Measurements from ENCODE around the gene SLC6A4.
"Not testable (repeated sequence)": the region's sequence is repeated elsewhere in the genome, so short reads cannot be mapped to it uniquely, and the experiment has no call there.

Gene SLC6A4

DNA sequence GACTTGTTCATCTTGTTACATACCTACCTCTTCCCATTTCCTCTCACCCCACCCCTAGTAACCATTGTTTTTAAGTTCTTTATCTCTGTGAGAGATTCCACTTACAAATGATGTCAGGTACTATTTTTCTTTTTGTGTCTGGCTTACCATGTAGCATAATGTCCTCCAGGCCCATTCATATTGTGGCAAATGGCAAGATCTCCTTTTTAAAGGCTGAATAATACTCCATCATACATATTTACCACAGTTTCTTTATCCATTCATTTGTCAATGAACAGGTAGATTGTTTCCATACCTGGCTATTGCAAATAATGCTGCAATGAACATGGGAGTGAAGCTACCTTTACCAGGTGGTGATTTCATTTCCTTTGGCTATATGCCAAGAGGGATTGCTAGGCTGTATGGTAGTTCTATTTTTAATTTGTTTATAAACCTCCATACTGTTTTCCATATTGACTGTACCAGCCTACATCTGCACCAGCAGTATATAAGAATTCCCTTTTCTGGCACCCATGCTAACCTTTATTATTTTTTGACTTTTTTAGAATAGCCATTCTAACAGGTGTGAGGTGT, 65.0 kb downstream of the SLC6A4 start:
- DNase-seq, result no peak

DNA sequence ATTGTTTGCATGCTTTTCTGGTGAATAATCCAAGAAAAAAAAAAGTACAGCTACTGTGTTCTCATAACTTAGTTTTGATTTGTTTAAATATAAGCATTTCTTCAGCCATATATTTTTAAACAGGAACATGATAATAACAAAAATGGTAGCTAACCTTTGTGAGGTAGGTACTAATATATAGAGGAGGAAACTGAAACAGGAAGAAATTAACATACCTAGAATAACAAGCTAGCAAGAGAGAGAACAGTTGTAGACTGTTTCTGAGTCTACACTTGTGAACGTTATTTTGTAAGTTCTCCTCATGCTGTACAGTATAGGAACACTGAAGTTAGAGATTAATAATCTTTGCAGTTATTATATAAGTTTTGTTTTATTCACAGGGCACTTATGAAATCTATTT, 69.5 kb downstream of the SLC6A4 start:
- no peak for DNase-seq

DNA sequence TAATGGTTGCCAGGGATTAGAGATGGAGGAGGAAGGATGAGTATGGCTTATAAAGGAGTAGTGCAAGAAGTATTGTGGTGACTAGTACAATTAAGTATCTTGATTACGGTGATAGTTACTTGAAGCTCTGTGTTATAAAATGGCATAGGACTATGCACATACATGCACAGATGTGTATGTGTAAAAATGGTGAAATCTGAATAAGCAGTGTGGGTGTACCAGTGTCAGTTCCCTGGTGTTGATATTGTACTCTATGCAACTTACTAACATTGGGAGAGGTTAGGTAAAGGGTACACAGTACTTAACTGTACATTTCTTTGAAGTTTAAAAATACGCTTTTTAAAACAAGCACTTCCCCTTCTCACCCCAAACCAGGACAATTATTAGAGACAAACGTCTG, 70.3 kb downstream of the SLC6A4 start:
- DNase-seq, result no peak

DNA sequence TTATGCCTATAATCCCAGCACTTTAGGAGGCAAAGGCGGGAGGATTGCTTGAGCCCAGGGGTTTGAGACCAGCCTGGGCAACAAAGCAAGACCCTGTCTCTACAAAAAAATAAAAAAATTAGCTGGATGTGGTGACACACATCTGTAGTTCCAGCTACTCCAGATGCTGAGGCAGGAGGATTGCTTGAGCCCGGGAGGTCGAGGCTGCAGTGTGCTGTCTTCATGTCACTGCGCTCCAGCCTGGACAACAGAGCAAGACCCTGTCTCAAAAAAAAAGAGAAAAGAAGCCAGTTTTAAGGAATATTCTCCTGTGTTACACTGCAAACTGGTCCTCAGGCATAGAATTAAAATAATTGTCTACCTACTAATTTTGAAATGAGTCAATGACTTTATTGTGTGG, 71.0 kb downstream of the SLC6A4 start:
- DNase-seq, result no peak

DNA sequence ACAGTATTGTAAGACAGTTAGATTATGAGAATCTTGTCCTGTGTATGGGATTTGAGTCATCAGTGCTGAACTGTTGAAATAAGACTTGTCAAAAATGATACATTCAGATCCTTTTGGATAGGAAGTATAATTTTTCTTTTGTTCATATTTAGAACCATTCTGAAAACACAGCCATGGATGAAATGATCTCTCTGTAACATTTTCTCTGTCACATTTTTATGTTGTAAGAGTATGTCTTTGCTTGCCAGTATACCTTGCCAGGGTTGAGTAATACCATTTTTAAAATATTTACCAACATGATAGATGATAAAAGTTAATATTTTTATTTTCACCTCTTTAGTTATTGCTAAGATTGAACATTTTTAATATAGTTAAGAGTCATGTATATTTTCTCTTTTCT, 73.9 kb downstream of the SLC6A4 start:
- no peak for DNase-seq

DNA sequence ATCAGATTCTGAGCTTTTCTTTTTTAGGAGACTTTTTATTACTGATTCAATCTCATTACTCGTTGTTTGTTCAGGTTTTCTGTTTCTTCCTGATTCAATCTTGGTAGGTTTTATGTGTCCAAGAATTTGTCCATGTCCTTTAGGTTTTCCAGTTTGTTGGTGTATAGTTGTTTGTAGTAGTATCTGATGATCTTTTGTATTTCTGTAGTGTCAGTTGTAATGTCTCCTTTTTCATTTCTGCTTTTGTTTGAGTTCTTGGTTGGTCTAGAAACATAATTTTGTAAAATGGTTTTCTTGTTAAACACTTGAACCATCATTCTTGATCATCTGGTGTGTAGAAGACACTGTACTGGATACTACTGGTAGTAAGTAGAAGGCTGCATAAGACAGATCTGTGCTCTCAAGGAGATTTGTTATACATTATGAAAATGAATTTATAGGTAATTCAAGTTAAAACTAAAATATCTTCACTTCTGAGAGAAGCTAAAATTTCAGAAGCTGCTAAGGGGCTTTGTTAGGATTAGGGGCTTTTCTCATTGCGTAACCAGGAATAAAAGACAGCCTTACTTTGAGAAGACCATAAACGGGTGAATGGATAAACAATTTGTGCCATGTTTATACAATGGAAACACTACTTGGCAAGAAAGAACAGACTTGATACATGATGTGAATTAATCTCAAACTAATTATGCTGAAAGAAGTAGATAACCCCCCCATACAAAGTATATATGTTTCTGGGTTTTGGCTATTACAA, 74.9 kb downstream of the SLC6A4 start:
- DNase-seq, result no peak

DNA sequence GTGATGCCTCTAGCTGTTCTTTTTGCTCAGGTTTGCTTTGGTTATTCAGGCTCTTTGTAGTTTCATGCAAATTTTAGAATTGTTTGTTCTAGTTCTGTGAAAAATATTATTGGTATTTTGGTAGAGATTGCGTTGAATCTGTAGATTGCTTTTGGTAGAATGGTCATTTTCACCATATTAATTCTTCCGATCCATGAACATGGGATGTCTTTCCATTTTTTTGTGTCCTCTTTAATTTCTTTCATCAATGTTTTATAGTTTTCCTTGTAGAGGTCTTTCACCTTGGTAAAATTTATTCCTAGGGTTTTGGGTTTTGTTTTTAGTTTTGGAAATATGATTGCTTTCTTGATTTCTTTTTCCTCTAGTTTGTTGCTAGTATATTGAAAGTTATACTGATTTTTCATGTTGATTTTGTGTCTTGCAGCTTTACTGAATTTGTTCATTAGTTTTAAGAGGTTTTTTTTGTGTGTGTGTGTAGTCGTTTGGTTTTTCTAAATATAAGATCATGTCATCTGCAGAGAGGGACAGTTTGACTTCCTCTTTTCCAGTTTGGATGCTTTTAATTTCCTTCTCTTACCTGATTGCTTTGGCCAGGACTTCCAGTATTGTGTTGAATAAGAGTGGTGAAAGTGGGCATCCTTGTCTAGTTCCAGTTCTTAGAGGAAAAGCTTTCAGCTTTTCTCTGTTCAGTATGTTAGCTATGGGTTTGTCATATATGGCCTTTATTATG, 76.4 kb downstream of the SLC6A4 start:
- no peak for DNase-seq

DNA sequence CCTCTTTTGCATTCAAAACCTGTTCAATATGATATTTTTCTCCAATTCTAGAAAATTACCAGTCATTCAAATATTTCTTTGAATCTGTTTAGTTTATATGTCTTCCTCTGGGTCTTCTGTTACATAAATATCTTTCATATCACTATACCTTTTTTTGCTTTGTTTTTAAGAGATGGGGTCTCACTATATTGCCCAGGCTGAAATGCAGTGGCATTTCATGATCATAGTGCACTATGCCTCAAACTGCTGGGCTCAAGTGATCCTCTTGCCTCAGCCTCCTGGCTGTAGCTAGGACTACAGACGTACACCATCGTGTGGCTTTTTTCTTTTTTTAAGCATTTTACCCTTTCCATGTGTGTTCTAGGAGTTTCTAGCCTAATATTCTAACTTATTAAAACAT, 80.1 kb downstream of the SLC6A4 start:
- no peak for DNase-seq

DNA sequence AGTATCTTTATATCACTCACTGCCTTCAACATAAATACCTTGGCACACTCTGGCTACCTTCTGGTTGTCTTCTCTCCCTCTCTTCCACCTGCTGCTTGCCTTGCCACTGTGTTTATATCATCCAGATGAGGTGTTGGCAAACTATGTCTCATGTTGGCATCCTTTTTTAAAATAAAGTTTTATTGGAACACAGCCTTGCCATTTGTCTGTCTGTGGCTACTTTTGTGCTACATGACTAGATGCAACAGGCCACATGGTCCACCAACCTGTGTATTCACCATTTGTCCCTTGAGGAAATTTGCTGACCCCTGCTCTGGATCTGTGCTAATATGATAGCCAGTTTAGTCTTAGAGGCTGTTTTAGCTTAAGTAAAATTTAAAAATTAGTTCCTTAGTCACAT, 82.0 kb downstream of the SLC6A4 start:
- DNase-seq, result no peak

DNA sequence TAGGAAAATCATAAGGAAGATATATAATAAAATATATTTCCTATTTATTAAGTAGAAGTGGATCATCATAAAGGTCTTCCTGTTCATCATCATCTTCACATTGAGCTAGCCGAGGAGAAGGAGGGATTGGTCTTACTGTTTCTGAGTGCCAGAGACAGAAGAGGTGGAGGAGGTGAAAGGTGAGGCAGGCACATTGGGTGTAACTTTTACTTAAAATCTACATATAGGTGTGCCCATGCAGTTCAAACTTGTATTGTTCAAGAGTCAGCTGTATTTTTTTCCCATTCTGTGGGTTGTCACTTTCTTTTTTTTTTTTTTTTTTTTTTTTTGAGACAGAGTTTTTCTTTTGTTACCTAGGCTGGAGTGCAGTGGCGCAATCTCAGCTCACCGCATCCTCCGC, 84.0 kb downstream of the SLC6A4 start:
- no peak for DNase-seq

DNA sequence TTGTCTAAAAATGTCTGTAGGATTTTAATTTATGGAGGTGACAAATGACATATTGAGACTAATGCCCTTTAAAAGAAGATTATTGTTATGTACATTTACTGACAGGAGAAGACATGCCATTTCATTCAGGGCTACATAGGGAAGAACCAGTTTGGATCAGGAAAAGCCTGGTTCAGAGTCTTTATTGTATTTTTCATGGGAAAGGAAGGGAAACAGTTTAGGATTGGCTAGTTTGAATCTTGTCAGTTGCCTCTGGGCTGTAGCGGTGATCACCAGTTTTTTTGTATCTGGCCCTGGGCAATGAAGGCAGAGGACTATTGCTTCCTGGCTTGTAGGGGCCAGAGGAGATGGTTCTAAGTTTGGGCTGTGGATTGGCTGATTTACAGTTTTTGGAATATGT, 87.1 kb downstream of the SLC6A4 start:
- DNase-seq, result no peak

DNA sequence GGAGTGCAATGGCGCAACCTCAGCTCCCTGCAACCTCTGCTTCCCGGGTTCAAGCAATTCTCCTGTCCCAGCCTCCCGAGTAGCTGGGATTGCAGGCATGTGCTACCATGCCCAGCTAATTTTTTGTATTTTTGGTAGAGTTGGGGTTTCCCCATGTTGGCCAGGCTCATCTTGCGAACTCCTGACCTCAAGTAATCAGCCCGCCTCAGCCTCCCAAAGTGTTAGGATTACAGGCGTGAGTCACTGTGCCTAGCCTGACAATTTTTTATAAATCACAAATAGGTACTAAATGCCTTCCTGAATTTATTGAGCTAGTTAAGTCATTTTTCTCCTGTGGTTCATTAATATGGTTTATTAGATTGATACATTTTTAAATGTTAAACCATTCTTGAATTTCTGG, 87.6 kb downstream of the SLC6A4 start:
- DNase-seq, result not testable (repeated sequence)

Measured in activated naive CD4-positive, alpha-beta T cell treated with Interleukin-2 at 50 U/mL for 16 hours (primary cell).